Fibroblast of upper back skin (primary cell): Measurements from ENCODE around the gene WWOX.

Experiments
- DNase-seq: peaks from one replicate; pipeline ENCODE4 v3.0.0-alpha.2; 2013

Gene WWOX

GRCh38 chr16:78932355-78932943 is 833.0 kb downstream of the WWOX start:
- no peak for DNase-seq

GRCh38 chr16:78936060-78936459 is 836.6 kb downstream of the WWOX start:
- no peak for DNase-seq

DNA sequence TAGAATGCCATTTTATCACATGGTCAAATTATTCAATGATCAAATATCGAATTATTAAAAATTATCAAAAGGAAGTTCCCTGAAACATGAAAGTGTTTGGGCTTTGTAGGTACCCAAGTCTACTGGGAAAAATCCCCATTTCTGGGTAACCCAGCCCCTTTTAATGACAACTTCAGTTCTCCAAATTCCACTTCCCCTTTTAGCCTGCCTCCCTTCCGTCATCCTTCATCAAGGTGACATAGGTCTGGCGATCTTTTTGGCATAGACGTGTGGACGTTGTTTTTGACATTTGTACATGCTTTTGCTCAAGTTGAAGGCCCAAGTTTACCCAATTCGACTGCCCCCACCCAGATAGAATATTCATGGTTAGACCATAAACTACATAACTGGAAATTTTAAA is 840.1 kb downstream of the WWOX start:
- DNase-seq = no peak

DNA sequence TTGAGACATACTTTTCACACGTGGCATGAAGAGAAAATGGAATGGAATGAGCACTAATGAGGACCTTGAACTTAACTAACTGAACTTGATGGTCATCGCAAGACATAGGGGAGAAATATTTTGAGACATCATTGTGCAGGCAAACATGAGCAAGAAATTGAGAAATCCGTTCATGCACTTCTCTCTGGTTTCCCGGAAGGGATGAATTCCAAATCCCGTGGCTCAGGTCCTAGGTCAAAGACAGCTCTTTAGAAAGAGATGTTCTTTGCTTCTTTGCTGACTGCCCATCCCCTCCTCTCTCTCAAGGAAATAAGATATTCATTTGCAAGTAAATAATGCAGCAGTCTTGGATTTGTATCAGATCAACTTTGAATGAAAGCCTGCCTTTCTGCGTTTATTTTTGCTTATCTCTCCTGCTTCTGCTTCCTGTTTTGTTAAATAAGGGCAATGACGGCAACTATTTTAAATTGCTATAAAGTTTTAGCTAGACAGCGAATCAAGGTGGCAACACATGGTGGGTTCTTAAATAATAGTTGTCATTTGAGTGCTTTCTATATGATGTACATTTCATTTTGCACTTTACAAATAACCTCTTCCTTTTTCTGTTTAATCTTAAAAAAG is 843.3 kb downstream of the WWOX start:
- DNase-seq = no peak

DNA sequence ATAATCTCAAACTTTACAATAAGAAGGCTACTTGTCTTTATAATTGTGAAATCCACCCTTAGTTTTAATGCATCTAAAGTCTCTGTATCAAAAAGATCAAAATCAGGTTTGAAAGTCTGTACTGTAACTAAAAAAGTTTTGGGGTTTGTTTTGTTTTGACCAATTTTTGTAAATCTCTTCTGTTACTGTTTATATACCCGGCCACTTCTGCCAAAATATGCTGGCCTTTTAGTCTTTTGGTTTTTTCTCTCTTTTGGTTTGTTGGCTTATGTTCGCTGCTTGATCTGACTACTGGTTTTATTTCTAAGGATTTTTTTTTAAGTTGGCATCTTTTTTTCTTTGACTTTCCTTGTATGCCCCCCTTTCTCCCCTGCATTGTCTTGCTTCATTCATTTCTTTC is 845.9 kb downstream of the WWOX start:
- DNase-seq = no peak

- no peak for DNase-seq
Measured at GRCh38 chr16:78946556-78946955, 847.1 kb downstream of the WWOX start.

GRCh38 chr16:78950768-78951167 is 851.3 kb downstream of the WWOX start:
- DNase-seq = no peak

GRCh38 chr16:78952630-78953029 is 853.2 kb downstream of the WWOX start:
- DNase-seq = no peak

- no peak for DNase-seq
Measured at GRCh38 chr16:78953526-78953925, 854.1 kb downstream of the WWOX start.

DNA sequence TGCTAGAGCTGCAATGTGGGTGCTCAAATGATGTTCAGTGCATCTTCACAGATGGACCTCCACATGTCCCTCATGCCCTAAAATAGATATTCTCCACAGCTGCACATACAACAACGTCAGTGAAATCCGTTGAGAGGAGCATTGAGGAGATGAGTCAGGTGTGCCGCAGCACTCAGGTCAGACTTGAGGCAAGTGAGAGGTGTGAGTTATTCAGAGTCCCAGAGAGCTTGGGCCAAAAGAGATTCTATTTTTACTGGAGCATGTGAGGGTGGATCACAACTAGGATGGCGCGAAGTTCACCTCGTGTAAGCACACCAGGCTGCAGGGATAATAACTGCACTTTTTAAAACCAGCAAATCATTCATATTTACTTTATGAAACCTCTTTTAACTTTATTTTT is 855.8 kb downstream of the WWOX start:
- no peak for DNase-seq

GRCh38 chr16:78956859-78957258 is 857.4 kb downstream of the WWOX start:
- DNase-seq = no peak

DNA sequence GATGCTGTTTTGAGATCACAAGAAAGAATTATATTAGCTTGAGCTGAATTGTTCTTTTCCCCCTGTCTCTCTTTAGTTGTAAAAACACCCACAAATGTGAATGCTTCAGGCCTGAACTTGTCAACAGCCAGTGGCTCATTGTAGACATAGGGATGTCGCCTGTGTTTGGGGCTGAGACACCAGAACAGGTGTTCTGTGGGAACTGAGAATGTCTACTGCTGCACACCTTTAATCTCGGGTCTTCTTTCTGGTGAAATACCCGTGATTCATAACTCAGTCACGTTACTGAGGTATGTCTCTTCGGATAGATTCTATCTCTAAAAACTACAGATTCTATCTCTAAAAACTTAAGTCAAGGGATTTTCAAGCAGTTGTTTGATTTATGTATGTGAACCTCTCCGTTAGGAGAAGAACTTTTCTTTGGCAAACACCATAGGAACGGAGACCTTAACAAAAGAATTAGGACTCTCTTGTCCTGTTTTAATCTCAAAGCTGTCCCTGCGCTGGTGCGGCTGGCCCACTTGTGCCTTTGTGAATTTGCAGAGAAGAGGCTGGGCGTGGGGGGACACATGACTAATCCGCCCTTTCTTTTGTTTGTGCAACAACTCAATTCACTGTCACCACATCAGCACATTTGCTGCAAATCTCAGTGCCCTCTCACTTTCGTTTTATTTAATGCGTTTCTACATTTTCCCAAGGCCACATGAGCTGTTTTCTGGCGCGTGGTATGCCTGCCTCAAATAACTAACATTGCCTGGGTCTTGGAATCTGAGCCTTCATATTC is 858.1 kb downstream of the WWOX start:
- DNase-seq = no peak

GRCh38 chr16:78961464-78961863 is 862.0 kb downstream of the WWOX start:
- DNase-seq = no peak

DNA sequence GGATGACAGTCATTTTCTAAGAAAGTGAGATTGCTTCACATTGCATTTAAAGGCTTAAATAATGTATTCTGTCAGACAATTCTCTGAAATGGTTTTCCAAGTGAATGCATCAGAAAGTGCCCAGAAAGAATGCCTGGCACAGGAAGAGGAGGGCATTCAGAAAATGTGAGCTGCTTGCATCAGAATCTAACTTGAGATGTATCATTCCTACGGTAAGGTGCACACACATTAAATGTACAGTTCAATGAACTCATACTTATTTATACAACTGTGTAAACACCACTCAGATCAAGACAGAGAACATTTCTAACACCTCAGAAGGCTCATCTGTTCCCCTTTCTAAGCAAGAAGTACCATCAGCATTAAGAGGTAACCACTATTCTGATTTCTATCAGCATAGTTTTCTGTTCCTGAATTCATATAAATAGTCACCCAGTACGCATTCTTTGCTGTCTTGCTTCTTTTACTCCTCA is 863.0 kb downstream of the WWOX start:
- no peak for DNase-seq

DNA sequence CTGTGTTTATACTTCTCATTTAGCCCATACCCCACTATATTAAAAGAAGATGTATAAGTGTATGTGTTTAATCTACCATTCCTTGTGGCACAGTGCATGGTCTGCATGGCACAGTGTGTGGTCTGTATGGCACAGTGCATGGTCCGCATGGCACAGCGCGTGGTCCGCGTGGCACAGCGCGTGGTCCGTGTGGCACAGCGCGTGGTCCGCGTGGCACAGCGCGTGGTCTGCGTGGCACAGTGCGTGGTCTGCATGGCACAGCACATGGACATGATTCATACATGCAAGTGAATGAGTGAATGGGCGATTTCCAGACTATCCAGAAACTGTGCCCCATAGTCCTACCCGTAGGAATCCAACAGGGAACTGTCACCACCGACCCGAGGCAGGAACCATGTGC is 868.5 kb downstream of the WWOX start:
- no peak for DNase-seq

- no peak for DNase-seq
Measured at GRCh38 chr16:78969721-78970120, 870.3 kb downstream of the WWOX start.

- DNase-seq = no peak
Measured at GRCh38 chr16:78970650-78971049, 871.2 kb downstream of the WWOX start.

DNA sequence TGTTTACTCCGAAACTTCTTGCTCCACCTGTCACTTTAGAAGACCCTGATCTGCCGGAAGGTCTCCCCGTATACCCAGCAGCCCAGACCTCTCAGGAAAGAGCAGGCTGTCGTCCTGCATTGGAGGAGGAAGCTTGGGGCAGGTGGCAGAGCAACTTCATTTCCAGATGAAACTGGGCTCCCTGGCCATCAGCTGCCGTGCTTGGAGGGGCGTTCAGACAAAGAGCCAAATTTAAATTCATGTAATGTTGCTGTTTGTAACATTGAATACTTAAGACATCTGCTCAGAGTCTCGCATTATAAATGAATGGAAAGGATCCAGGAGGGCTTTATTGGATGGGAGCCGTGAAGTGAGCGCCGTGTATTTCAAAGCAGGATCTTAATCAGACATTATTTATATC is 872.6 kb downstream of the WWOX start:
- DNase-seq = no peak

DNA sequence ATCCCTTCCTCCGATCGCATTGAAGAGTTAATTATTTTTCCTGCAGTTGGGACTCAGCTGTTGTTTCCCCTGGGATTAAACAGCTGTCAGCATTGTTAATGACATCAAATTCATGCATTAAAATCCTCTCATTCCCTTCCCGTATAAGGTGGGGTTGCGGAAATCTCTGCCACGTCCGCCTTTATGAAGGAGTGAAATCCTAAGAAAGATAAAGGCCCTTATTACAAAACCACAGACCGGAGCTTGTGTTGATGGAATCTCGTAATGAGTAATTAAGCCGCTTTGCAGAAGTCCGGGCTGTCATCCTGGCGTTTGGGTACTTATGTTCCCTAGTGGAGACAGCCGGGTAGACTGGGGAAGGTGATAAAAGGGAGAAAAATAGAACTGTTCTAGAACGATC is 873.5 kb downstream of the WWOX start:
- no peak for DNase-seq

GRCh38 chr16:78976212-78976611 is 876.8 kb downstream of the WWOX start:
- no peak for DNase-seq

DNA sequence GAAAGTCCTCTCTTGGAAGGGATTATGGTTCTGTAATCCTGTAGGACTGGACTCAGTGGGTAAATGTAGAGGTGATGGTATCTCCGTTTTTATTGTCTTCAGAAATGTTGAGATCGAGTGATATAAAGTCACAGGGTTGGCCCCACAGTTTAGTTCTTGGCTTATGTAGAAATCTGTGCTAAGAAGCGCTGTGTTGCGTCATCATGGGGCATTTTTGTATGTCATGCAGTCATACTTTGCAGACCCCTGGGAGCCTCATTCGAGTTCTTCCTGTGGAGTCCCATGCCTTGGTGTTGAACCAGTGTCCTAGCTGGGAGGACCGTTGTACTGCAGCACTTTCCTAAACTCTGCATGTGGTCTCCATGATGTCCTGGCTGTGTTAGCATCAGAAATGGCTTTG is 881.4 kb downstream of the WWOX start:
- no peak for DNase-seq

DNA sequence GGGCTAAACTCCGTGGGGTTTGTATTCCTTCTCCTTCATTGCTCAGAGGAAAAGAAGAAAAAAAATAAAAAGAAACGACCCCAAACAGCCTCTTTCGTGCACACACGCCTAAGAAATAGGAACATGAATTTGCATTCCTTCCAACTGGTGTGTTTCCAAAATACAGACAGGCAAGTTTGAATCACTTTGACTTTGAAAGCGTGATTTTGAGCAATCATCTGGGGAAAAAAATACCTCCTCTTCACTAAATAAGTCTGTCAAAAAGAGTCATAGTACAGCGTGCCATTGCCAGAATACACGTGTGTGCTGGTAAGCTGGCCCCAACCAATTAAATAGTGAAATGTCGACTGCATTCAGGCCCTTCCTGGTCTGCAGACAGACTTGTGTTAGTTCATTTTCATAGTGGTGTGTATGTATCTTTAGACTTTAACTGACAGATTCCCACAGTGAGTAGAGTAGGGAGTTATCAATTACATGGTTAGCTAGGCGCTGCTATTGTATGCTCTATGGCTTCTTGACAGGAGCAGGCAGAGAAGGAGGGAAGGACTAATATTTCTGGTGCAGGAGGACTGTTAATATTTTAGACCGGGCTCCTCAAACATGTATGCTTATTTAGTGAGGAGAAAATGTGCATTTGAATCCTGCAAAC is 882.8 kb downstream of the WWOX start:
- no peak for DNase-seq

- DNase-seq = no peak
Measured at GRCh38 chr16:78984324-78984723, 884.9 kb downstream of the WWOX start.
